NCI-H2029 treated with DMSO at 0.1 percent for 48 hours (cell line): ENCODE results near the gene SAMD13.

Experiments
- DNase-seq: peaks from one replicate; lab custom pipeline; 2025; lab: John Stamatoyannopoulos, UW

Gene SAMD13

GRCh38 chr1:84373436-84374141, 72.1 kb downstream of the SAMD13 start:
- DNase-seq = no peak

GRCh38 chr1:84374991-84375696, 73.6 kb downstream of the SAMD13 start:
- no peak for DNase-seq

GRCh38 chr1:84376000-84376910, 74.7 kb downstream of the SAMD13 start:
- no peak for DNase-seq

GRCh38 chr1:84377480-84378095, 76.1 kb downstream of the SAMD13 start:
- no peak for DNase-seq

- DNase-seq = no peak
These were observed 77.8 kb downstream of the SAMD13 start for GRCh38 chr1:84379138-84379916.

- DNase-seq = no peak
These were observed 78.3 kb downstream of the SAMD13 start for GRCh38 chr1:84379917-84380180.

GRCh38 chr1:84382127-84382526, 80.6 kb downstream of the SAMD13 start:
- DNase-seq = no peak

- DNase-seq = no peak
These were observed 83.8 kb downstream of the SAMD13 start for GRCh38 chr1:84385347-84385746.

- no peak for DNase-seq
These were observed 85.4 kb downstream of the SAMD13 start for GRCh38 chr1:84386716-84387479.

- no peak for DNase-seq
These were observed 86.1 kb downstream of the SAMD13 start for GRCh38 chr1:84387480-84388163.

GRCh38 chr1:84390226-84390625, 88.7 kb downstream of the SAMD13 start:
- no peak for DNase-seq

GRCh38 chr1:84398175-84399155, 97.0 kb downstream of the SAMD13 start, which contains the start of gene DNASE2B:
DNASE2B (plus strand) TSS chr1:84398484; CDS start chr1:84398565, 81 bp downstream.
- no peak for DNase-seq
